ENCODE data around the gene PROM1. TPM values are rescaled to one million over a fixed set of nuclear protein-coding genes. Genes with fewer than 3 reads are reported as not detected.
A peak's percentile ranks its signal among the peaks of the same experiment; 100 is the strongest.

The PROM1 gene
- total and polyA plus RNA-seq, 2 donors (not counting 1 experiment from before 2014, with no cell fraction given): 0.10 to 0.17 TPM

DNA sequence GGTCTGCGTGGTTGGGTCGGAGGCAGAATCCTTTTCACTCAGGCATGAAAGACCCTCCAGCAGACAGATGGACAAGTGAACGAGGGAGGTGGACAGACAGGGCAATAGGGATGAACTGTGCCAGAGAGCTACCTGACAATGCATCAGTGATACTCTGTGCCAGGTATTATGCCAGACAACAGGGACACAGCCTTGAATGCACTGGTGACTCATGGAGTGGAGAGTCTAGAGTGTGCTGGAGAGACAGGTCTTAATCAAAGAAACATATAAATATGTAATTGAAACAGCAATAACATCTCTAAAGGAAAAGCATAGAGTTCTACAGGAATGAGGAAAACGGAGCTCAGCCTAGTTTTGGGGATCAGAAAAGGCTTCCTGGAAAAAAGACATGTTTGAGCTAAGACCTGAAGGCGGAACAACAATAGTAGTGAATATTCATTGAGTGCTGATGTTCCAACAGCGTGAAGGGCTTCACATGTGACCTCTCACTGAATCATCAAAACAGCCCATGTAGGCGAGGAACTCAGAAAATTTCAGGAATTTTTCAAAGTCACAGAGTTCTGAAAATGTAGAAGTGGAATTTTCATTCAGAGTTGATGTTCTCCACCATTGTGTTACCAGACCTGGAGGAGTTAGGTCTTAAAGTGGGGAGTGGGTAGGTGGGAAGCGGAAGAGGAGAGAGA is 100.8 kb downstream of the PROM1 start:
- H3K36me3 ChIP-seq (ENCODE audit: control insufficient read depth, insufficient read depth, low read length): no peaks in the 10 kb centered on the region
- no peak overlapping the region for H3K4me3 ChIP-seq (replicated peaks in 1 of 4; ENCODE audit: control extremely low read depth in 1 of 4, insufficient read depth in 1 of 4, low read depth in 3 of 4, low read length in 4 of 4)
- H3K27ac ChIP-seq (ENCODE audit: insufficient read depth, low read length): no peak overlapping the region
- no peak overlapping the region for H3K4me2 ChIP-seq (ENCODE audit: extremely low read depth, insufficient read depth, low read length)
- H4K20me1 ChIP-seq (ENCODE audit: control insufficient read depth, extremely low read depth, insufficient read depth, low read length): no peaks in the 10 kb centered on the region
- H3K79me2 ChIP-seq (ENCODE audit: control insufficient read depth, insufficient read depth, low read length): no peaks in the 10 kb centered on the region
- no peaks in the 10 kb centered on the region for H3K4me1 ChIP-seq (ENCODE audit: control insufficient read depth, extremely low read depth, insufficient read depth, low read length)
- DNase-seq (ENCODE audit: low read depth in 2 of 2): peak in 1 of 2 donors; percentile 68
- peaks cover 6% of the 10 kb centered on the region for H3K27me3 ChIP-seq (ENCODE audit: control insufficient read depth, insufficient read depth, low read length)
- TF ChIP-seq, protein P1, sequence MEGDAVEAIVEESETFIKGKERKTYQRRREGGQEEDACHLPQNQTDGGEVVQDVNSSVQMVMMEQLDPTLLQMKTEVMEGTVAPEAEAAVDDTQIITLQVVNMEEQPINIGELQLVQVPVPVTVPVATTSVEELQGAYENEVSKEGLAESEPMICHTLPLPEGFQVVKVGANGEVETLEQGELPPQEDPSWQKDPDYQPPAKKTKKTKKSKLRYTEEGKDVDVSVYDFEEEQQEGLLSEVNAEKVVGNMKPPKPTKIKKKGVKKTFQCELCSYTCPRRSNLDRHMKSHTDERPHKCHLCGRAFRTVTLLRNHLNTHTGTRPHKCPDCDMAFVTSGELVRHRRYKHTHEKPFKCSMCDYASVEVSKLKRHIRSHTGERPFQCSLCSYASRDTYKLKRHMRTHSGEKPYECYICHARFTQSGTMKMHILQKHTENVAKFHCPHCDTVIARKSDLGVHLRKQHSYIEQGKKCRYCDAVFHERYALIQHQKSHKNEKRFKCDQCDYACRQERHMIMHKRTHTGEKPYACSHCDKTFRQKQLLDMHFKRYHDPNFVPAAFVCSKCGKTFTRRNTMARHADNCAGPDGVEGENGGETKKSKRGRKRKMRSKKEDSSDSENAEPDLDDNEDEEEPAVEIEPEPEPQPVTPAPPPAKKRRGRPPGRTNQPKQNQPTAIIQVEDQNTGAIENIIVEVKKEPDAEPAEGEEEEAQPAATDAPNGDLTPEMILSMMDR (conservative IDR thresholded peaks at IDR 0.05 in 1 of 2, IDR thresholded peaks at IDR 0.05 in 1 of 2; ENCODE audit: low read depth in 1 of 2, low read length in 2 of 2): no peak
- TF ChIP-seq EZH2 (IDR thresholded peaks at IDR 0.05; ENCODE audit: low read length, missing control alignments): no peak
- no peak overlapping the region for H3K9ac ChIP-seq (ENCODE audit: insufficient read depth, low read length)
- H2AFZ ChIP-seq (ENCODE audit: low read length): no peak overlapping the region
- no peaks in the 10 kb centered on the region for H3K9me3 ChIP-seq (ENCODE audit: control insufficient read depth, insufficient read depth, low read depth, low read length)

DNA sequence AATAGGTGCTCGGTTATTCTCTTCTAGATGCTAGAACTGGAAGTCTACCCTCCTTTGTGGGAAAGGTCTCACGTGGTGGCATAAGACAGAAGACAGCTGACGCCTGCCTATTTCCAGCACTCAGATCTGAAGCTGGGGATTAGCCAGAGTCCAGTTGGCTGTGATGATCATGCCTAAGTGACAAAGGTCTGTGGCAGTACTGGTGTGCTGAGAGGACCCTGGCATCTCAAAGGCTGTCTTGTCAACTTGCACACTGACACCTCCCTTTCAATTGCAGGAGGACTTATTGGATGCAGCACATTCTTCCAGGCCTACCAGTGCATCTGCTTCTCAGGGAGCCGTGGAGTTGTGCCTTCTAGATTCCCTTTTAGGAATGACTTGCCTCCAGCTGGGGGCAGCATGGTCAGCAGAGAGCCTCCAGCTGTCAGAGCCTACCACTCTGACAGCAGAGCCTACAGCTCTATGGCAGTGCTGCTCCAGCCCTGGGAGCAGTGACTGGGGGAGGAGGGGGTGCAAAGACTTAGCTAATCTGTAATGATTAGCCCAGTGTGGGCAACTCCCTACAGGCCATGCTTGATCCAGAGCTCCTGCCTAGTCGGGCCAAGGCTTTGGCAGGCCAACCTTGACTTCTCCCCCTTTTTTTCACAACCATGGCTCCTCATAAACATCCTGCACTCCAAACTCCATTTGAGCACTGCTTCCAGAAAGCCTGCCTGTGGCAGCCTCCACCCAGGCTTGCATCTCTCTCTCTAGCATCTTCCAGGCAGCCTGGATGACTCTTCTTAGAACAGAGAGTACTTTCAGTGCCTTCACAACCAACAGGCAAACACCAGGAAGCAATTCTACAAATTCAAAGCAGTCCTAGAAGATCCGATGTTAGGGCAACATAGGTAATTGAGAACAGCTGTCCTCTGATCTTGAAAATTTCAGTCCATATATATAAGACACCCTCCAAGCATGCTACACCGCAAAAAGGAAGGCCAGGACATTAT is 107.1 kb downstream of the PROM1 start:
- Histone ChIP-seq H3K4me1 (ENCODE audit: control insufficient read depth, extremely low read depth, insufficient read depth, low read length) (no peaks in the 10 kb centered on the region), H4K20me1 (ENCODE audit: control insufficient read depth, extremely low read depth, insufficient read depth, low read length) (no peaks in the 10 kb centered on the region), H3K27me3 (ENCODE audit: control insufficient read depth, insufficient read depth, low read length) (peaks cover 13% of the 10 kb centered on the region), H3K9ac (ENCODE audit: insufficient read depth, low read length) (no peak overlapping the region), H3K9me3 (ENCODE audit: control insufficient read depth, insufficient read depth, low read depth, low read length) (no peaks in the 10 kb centered on the region), H3K79me2 (ENCODE audit: control insufficient read depth, insufficient read depth, low read length) (no peaks in the 10 kb centered on the region), H3K27ac (ENCODE audit: insufficient read depth, low read length) (no peak overlapping the region), H3K4me2 (ENCODE audit: extremely low read depth, insufficient read depth, low read length) (no peak overlapping the region), H2AFZ (ENCODE audit: low read length) (no peak overlapping the region), H3K36me3 (ENCODE audit: control insufficient read depth, insufficient read depth, low read length) (no peaks in the 10 kb centered on the region), H3K4me3 (replicated peaks in 1 of 4; ENCODE audit: control extremely low read depth in 1 of 4, insufficient read depth in 1 of 4, low read depth in 3 of 4, low read length in 4 of 4) (no peak overlapping the region)
- DNase-seq (ENCODE audit: low read depth in 2 of 2): no peak
- no peak for TF ChIP-seq EZH2 (IDR thresholded peaks at IDR 0.05; ENCODE audit: low read length, missing control alignments)
- TF ChIP-seq, protein P1 (conservative IDR thresholded peaks at IDR 0.05 in 1 of 2, IDR thresholded peaks at IDR 0.05 in 1 of 2; ENCODE audit: low read depth in 1 of 2, low read length in 2 of 2): no peak

All from fibroblast of lung (primary cell).